Renal cortical epithelial cell (primary cell): Measurements from ENCODE around the gene ATXN2. TPM values are rescaled to one million over a fixed set of nuclear protein-coding genes. Genes with fewer than 3 reads are reported as not detected.
"Not testable (repeated sequence)": the region's sequence is repeated elsewhere in the genome, so short reads cannot be mapped to it uniquely, and the experiment has no call there.

ENCODE experiments used
- DNase-seq: peaks from one replicate; pipeline ENCODE4 v3.0.0-alpha.2; 2011; ENCODE audit warnings: low read depth
- total RNA-seq: library from RNA; depleted of rRNA; stranded (reverse); fragments of >200 nt; gene quantifications from 2 replicates; pipeline ENCODE4 v1.2.3, GENCODE V29; 2014

Gene ATXN2
- total RNA-seq = 7.8 and 59.4 TPM in 2 replicates

GRCh38 chr12:111598637-111599452 is at the start of gene ATXN2:
ATXN2 (minus strand) TSS chr12:111599315; CDS start chr12:111599034, 281 bp downstream.
- DNase-seq = no peak

- DNase-seq = peak; percentile 80
These were observed 46.3 kb upstream of the ATXN2 start for GRCh38 chr12:111645433-111645832.

GRCh38 chr12:111643427-111643826 is 44.3 kb upstream of the ATXN2 start:
- DNase-seq = no peak

GRCh38 chr12:111642681-111643426 is 43.7 kb upstream of the ATXN2 start:
- DNase-seq = no peak

- DNase-seq = no peak
These were observed 41.4 kb upstream of the ATXN2 start for GRCh38 chr12:111640506-111640905.

- no peak for DNase-seq
These were observed 39.4 kb upstream of the ATXN2 start for GRCh38 chr12:111638556-111638955.

GRCh38 chr12:111636209-111636945 is 37.3 kb upstream of the ATXN2 start:
- DNase-seq = peak; percentile 27

- DNase-seq = no peak
These were observed 36.4 kb upstream of the ATXN2 start for GRCh38 chr12:111635524-111635923.

GRCh38 chr12:111628505-111629260 is 29.6 kb upstream of the ATXN2 start:
- no peak for DNase-seq

- no peak for DNase-seq
These were observed 27.1 kb upstream of the ATXN2 start for GRCh38 chr12:111626230-111626629.

- DNase-seq = peak; percentile 12
These were observed 25.4 kb upstream of the ATXN2 start for GRCh38 chr12:111624540-111624939.

GRCh38 chr12:111617841-111618240 is 18.7 kb upstream of the ATXN2 start:
- not testable (repeated sequence) for DNase-seq

GRCh38 chr12:111616177-111616623 is 17.1 kb upstream of the ATXN2 start:
- no peak for DNase-seq

GRCh38 chr12:111607239-111607638 is 8.1 kb upstream of the ATXN2 start:
- no peak for DNase-seq

GRCh38 chr12:111606767-111607230 is 7.7 kb upstream of the ATXN2 start:
- DNase-seq = no peak

- DNase-seq = no peak
These were observed 7.0 kb upstream of the ATXN2 start for GRCh38 chr12:111605911-111606766.

GRCh38 chr12:111602857-111603256 is 3.7 kb upstream of the ATXN2 start:
- DNase-seq = not testable (repeated sequence)

- DNase-seq = no peak
These were observed 3.2 kb upstream of the ATXN2 start for GRCh38 chr12:111602348-111602747.

GRCh38 chr12:111600986-111601385 is 1.9 kb upstream of the ATXN2 start:
- not testable (repeated sequence) for DNase-seq

GRCh38 chr12:111600205-111600642 is 1.1 kb upstream of the ATXN2 start:
- DNase-seq = peak; percentile 68
